GM18861 (cell line): ENCODE measurements around the gene QSER1.
"Not testable (repeated sequence)": the region's sequence is repeated elsewhere in the genome, so short reads cannot be mapped to it uniquely, and the experiment has no call there.

Experiments used
- ATAC-seq: cut with Tn5 transposase; IDR thresholded peaks from one replicate; pipeline ENCODE4 v1.9.1; 2021; ENCODE audit not compliant: unreplicated experiment

The QSER1 gene

DNA sequence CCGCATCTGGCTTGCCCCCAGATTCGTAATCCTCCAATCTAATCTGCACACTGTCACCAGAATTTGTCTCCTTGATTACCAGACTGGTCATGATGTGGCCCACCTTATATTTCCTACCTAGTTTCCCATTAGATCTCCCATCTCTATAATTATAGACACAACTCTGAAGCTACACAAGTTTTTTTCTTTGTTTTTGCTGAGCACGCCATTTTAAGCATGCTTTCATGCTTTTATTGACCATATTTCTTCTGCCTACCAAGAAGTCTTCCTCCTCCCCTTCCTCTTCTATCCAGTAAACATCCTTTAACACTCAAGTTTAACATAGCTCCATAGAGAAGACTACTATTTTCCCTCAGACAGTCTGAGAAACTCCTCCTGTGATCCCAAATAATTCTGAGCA lies 98.8 kb downstream of the QSER1 start:
- no peak for ATAC-seq

DNA sequence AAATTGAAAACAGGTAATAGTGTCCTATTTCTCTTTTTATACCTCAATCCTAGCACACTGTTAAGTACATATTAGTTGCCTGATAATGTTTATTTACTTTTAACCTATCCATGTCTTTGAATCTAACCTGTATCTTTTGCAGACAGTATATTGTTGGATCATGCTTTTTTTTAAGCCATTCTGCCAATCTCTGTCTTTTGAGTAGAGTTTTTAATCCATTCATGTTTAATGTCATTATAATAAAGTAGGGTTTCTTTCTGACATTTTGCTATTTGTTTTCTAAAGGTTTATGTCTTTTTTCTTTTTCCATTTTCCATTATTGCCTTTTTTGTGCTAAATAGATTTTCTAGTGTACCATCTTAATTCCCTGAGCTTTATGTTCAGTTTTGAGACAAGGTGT lies 99.3 kb downstream of the QSER1 start:
- no peak for ATAC-seq

DNA sequence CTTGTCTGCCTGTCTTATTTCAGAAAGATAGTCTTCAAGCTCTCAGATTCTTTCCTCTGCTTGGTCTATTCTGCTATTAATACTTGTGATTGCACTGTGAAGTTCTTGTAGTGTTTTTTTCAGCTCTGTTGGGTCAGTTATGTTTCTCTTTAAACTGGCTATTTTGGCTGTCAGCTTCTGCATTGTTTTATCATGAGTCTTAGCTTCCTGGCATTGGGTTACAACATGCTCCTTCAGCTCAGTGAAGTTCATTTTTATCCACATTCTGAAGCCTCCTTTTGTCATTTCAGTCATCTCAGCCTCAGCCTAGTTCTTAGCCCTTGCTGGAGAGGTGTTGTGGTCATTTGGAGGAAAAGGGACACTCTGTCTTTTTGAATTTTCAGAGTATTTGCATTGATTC lies 107.6 kb downstream of the QSER1 start:
- no peak for ATAC-seq

DNA sequence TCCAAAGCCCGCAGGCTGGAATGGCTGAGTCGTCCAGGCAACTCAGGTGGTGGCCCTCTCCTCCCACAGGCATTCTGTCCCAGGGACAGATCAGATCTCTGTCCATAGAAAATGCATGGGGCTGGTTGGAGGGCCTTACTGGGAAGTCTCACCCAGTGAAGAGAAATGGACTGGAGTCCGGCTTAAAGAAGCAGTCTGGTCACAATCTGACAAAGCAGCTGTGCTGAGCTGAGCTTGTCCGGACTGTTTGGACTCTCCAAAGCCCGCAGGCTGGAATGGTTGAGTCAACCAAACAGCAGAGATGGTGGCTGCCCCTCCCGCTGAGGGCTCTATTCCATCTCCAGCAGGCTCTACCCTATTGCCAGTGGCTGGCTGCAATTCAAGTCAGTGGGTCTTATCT lies 108.7 kb downstream of the QSER1 start:
- no peak for ATAC-seq

DNA sequence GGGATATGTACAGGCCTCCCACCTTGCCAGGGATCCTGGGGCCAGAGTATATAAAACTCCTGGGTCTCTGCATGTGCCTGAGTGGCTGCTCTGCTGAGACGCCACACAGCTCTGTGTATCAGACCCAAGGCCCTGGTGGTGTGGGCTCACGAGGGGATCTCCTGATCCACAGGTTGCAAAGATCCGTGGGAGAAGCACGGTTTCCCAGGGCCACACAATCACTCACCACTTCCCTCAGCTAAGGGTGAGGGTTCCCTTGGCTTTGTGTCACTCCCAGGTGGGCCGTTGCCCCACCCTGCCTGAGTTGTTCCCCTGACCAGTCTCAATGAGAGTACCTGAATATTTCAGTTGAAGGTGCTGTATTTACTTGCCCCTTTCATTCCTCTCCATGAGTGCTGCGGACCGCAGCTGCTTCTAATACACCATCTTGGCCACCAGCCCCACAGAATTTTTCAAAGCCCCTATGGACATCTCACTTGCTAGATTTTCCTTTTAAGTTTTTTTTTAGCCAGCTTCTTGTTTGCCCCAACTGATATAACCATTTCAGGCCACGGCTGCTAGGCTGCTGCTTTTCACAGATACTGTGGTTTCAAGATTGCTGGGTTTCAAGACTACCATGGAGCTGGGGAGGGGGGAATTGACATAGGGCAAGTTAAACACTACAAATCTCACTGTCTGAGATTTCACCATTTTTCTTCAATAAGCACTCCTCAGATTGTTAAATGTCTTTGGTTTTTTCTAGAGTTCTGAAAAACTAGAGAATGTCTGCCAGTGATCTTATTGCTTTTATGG lies 109.3 kb downstream of the QSER1 start:
- no peak for ATAC-seq

DNA sequence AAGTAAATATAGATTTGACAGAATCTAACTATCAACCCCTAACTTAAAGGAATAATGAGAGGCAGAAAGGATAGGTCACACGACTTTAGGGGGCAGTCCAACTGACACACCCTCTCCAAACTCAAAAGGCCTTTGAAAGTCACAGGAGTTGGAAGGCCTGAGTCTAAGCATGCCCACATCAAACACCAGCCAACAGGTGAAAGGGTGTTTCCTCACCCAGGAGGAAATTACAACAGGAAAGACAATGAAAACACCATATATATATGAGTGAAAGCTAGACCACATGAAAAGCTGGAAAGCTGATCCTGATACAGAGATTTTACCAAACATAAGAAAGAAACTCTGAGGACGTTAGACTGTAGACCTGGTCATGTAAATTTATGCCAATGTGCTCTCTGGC lies 112.6 kb downstream of the QSER1 start:
- no peak for ATAC-seq

DNA sequence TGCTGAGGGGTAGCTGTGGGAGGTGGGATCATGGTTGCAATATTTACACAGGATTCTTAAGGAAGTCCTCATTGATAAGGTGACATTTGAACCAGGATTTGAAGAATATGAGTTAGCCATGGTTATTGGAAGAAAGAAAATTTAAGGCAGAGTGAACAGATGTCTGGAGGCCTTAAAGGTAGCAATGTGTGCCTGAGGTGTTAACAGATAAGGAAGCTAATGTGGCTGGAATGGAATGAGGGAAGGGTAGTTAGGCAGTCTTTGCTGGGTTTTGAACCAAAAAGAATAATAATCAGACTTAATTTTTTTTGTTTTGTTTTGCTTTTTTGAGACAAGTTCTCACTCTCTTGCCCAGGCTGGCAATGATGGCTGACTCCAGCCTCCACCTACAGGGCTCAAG lies 113.4 kb downstream of the QSER1 start:
- ATAC-seq: no peak

DNA sequence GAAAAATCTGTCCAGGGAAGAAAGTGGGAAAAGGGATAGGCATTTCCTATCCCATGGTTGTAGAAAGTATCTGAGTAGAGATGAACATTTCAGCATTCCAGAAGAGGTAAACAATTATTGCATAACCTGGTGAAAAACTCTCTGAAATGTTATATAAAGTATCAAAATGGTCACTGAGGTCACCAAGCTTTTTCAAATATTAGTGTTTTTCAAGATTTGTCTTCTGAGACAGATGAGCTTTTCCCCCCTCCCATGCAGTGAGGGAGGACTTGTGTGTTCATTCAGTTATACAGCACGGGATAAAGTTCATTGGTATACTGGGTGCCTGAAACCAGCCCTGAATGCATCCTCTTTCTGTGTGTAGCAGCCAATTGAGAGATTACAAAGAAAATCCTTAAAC lies 121.1 kb downstream of the QSER1 start:
- ATAC-seq: no peak

DNA sequence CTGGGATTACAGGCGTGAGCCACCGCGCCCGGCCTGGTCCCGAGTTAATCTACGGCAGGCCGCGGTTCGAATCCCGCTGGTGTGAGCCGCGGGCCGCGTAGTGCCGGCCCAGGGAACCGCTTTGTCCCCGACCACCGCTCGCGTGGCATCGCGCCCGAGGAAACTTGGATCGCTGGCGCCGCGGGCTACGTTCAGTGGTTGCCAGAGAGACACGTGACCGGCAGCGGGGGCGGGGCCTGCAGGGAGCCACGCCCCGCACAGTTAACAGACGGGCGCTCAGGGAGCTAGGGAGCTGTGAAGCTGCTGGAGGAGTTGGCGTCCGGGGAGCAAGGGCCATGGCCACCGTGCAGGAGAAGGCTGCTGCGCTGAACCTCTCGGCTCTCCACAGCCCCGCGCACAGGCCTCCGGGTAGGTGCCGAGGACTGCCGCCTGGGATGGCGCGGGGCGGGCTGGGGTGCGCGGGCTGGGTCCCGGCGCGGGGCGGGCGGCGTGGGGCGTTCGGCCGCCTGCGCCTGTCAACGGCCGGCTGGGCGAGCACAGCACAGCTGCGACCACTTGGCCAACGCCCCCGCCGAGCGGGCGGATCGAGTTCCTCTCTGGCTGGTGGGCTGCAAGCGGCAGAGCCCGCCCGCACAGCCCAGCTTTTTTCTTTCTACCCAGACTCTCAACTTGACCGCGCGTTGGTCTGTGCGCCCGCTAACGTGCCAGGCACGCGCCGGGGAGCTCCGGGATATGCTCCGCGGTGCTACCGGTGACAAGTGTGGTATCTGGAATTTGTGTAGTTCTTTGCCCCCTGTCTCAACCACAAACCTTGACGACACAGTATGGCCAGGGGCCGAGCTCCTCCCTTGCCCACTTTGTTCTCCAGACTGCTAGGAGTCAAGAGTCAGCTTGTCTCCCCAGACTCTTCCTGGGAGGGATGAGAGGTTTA lies 123.3 kb downstream of the QSER1 start, which contains the start of gene DEPDC7:
TSS of gene DEPDC7 (plus strand) at position 258 of the 931 bp plus-strand sequence. CDS start at position 336, 78 bp downstream.
- ATAC-seq: peak; percentile 39

DNA sequence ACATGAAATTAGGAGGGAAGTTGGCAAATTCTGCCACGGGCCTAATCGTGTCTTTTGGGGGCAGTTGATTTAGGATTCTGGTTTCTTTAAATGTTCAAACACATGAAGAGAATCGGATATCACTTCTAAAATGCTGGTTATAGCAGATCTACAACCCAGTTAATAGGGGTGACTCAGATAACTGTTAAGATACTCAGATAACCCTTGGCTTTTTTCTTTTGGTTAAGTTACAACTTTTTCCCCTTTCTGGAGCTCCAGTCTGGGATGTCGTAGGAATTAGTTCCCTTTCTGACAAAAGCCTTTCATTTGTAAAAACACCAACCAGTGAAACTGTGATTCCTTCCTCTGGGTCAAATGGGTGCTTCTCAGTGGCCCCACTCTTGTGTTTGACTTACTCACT lies 124.0 kb downstream of the QSER1 start:
- ATAC-seq: no peak

DNA sequence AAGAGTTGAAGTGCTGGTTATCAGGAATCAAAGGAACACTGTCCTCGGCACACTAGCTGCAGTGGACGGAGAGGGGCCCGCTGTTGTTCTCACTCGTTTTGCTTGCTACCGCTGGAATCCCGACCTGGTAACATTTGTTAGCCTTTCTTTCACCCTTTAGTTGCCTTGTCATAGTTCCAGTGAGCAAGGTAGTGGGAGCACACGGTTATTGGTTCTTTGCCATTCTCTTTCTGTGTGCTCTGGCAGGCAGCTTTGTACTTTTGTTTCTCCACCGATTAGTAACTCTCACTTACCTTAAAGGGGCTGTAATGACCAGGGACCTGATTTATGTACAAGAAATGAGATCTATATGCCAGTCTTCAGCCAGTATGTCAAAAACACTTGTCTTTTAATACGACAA lies 124.9 kb downstream of the QSER1 start:
- no peak for ATAC-seq

DNA sequence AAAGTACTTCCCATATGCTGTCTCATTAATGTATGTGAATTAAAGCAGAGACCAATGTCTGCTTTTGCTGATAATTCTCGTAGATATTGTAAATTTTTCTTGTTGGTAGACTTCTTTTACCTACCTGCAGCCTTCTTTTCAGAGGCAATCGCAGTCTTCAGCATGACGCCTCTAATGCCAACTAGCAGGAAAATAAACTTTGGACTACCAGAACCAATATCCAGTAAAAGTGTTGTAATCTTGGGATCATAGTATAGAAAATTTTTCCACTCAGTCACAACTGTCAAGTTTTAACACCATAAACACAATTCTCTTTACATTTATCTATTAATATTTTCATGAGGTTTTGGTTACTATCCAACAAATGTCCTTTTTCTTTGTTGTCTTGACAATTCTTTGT lies 125.4 kb downstream of the QSER1 start:
- ATAC-seq: no peak

DNA sequence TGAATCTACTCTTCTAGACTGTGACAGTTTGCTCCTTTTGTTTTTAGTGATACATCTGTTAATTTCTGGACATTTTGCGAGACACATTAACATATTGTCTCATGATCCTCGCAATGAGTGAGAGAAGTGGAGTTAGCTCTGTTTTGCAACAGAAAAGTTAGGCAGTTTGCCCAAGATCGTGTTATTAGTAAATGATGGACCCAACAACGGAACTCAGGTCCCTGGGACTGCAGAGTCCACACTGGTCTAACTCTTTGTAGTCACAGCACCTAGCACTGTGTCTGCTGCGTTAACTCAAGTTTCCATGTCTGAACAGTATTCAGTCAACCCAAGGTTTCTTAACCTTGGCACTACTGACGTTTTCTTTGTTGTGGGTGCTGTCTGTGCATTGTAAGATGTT lies 126.2 kb downstream of the QSER1 start:
- ATAC-seq: no peak

DNA sequence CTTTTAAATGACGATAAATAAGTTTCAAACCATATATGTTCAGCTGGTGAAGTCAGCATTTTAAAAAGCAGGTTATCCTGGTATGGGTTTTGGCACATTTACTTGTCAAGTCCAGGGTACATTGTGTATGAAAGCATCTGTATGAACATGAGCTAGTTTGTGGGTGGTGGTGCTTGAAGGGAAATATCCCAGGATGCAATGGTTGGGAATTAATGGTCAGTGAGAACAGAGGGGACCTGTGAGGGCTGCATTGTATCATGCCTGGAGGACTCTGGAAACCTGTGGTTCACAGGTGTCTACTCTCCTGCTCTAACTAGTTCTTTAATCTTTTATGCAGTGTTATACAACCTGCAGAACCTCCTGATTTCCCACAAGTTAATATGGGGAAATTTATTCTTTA lies 128.9 kb downstream of the QSER1 start:
- ATAC-seq: peak; percentile 23

DNA sequence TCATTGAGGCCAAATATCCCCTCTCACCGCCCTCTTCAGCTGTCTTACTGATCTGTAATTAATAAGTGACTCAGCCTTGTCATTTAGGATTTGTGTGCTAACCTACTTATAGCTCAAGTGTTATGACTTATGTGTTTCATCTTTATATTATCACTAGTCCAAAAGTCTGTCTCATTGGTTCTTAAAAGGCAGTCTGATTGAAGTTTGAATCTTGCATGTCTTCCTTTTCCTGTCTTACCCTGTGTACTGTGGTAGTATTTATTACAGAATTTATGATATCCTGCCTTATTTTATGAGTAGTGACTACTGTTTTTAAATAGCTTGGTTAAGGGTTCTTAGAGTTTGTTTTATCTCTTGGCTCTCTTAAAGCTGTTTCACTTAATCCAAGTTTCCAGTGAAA lies 129.3 kb downstream of the QSER1 start:
- peak; percentile 63 for ATAC-seq

DNA sequence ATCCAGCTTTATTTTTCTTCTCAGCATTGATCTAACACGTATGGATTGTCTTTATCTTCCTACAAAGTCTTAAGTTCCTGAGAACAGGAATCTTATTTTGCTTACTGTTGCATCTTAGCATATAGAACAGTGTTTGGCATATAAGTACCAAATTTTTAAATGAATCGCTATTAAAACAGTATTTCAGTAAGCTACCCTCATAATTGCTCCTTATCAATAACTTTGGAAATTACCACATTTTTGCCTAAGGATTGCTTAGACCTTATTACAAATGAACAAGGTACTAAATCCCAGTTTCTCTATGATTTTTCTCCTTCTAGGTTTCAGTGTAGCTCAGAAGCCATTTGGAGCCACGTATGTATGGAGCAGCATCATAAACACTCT lies 132.7 kb downstream of the QSER1 start:
- no peak for ATAC-seq

DNA sequence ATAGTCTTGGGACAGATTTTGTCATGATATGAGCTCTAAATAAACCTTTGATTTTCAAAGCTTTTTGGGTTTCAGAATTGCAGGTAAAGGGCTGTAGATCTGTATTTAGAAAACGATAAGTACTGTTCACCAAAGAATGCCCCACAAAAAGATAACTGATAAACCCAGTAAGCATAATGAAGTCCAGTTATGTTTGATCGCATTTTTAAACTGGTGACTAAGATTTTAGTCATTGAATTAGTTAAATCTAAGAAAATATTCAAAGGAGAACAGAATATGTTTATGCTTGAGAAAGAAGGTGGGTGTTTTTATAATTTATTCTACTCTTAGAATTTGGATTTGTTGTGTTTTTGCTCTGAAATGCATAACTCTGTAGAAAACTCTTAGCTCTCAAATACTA lies 134.6 kb downstream of the QSER1 start:
- no peak for ATAC-seq

DNA sequence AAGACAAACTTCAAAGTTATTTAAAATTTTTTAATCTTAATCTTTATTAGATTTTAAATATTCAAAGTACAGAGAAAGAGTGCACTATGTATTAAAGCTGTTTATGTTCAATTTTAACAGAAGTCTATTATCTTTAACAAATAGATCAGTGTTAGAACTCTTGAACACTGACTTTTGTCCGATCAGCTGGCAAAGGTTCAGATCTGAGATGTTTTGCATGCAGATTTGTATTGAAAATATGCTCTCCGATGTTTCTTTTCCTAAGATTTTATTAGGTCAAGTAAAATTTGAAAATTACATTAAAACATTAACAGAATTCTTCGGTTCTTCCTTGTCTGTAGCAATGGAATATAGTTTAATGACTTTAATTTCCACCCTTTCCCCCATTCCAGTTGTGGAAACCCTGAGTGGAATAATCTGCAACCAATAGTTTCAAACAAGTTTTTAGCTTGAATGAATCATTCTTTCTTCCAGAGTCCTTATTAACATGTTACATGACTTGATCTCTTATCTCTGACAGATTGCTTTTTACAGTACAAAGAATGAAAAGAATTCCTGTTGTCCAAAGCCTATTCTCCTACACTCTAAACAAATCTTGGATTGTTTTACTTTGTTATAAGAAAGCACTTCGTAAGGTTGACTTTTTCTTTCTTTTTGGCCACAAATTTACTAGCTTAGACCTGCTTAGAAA lies 135.4 kb downstream of the QSER1 start:
- ATAC-seq: no peak

DNA sequence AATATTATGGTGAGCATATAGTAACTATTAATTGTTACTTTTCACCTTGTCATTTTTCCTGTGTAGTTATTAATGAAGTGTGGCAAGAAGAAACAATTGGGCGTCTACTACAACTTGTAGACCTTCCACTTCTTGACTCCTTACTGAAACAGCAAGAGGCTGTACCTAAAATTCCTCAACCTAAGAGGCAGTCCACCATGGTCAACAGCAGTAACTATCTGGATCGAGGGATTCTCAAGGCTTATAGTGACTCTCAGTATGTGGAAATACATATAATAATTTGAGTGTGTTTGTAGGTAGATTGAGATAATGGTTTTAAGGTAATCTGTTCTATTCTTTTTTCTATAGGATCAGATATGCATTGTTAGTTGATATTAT lies 135.9 kb downstream of the QSER1 start:
- no peak for ATAC-seq

DNA sequence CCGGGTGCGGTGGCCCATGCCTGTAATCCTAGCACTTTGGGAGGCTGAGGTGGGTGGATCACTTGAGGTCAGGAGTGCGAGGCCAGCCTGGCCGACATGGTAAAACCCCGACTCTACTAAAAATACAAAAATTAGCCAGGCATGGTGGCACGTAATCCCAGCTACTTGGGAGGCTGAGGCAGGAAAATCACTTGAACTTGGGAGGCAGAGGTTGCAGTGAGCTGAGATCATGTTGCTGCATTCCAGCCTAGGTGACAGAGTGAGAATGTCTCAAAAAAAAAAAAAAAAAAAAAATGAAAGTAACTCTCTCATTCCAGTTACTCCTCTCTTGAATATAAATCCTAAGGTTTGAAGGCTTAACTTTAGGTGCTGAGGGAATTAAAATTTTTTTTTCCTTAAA lies 136.6 kb downstream of the QSER1 start:
- ATAC-seq: not testable (repeated sequence)
